ENCODE results near the gene GPR15. TPM values are rescaled to one million over a fixed set of nuclear protein-coding genes. Genes with fewer than 3 reads are reported as not detected.

The GPR15 gene
- total and polyA plus RNA-seq, 10 donors, result 0.30 to 11.9 (median 2.6) TPM; not detected in 1

- Histone ChIP-seq H3K27ac (no peak overlapping the region), H3K36me3 (peaks cover 3 to 97% (median 30%) of the 10 kb centered on the region in 6 donors), H3K4me1 (peaks cover 0 to 11% (median 0%) of the 10 kb centered on the region in 6 donors), H3K9me3 (no peaks in the 10 kb centered on the region), H3K4me3 (no peak overlapping the region), H3K27me3 (replicated peaks in 1 of 7) (no peaks in the 10 kb centered on the region)
- TF ChIP-seq POLR2AphosphoS5 (IDR thresholded peaks at IDR 0.05), result no peak
- TF ChIP-seq POLR2A (IDR thresholded peaks at IDR 0.05), result no peak
- no peak for TF ChIP-seq CTCF (IDR thresholded peaks at IDR 0.05 in 8 of 11, conservative IDR thresholded peaks at IDR 0.05 in 3 of 11)
- no peak for DNase-seq
- intact Hi-C loops (cut with DNase I; ENCODE audit: low total_unique reads), result no loop called here
- WGBS, 5 donors, result 79 to 98% (median 92%) methylated on average over 4 of the region's 4 CpGs
Observed at GRCh38 chr3:98583766-98584165, 52.0 kb downstream of the GPR15 start.

Small RNA genes lying within 50 kb of the gene (small RNA-seq; reads per million reads assigned to genes)
- 0 reads per million in 4 donors for gene RPL38P4

Other genes starting within 250 kb of the GPR15 start
- gene OR5H2, start 249.5 kb upstream of the GPR15 start, total RNA-seq, result not detected
- gene OR5H2, start 249.5 kb upstream of the GPR15 start, polyA plus RNA-seq, result not detected
- not detected for gene OR5K4, start 178.1 kb upstream of the GPR15 start, total RNA-seq
- not detected for gene OR5K4, start 178.1 kb upstream of the GPR15 start, polyA plus RNA-seq
- gene OR5K3, start 141.3 kb upstream of the GPR15 start, total RNA-seq, result not detected
- not detected for gene OR5K3, start 141.3 kb upstream of the GPR15 start, polyA plus RNA-seq
- not detected for gene OR5K1, start 68.8 kb upstream of the GPR15 start, total RNA-seq
- gene OR5K1, start 68.8 kb upstream of the GPR15 start, polyA plus RNA-seq, result not detected
- gene OR5K2, start 34.3 kb upstream of the GPR15 start, total RNA-seq, result not detected
- gene OR5K2, start 34.3 kb upstream of the GPR15 start, polyA plus RNA-seq, result not detected
- gene CLDND1, start 9.1 kb upstream of the GPR15 start, total RNA-seq, result 100 to 1,000 TPM in 5 of 7 donors, 10 to 100 TPM in 2; 84.0 to 174 (median 114) TPM
- gene CLDND1, start 9.1 kb upstream of the GPR15 start, polyA plus RNA-seq, result 10 to 100 TPM; 26.1 to 30.7 (median 28.2) TPM
- gene CPOX, start 61.6 kb downstream of the GPR15 start, total RNA-seq, result 10 to 100 TPM; 14.5 to 26.0 (median 18.8) TPM
- gene CPOX, start 61.6 kb downstream of the GPR15 start, polyA plus RNA-seq, result 10 to 100 TPM in 2 of 3 donors, 1 to 10 TPM in 1; 9.8 to 14.8 (median 14.0) TPM
- gene ST3GAL6, start 231.4 kb downstream of the GPR15 start, total RNA-seq, result 10 to 100 TPM in 3 of 7 donors, 1 to 10 TPM in 4; 6.9 to 16.8 (median 9.9) TPM
- 1 to 10 TPM; 2.5 to 7.2 (median 5.4) TPM for gene ST3GAL6, start 231.4 kb downstream of the GPR15 start, polyA plus RNA-seq

Measured in spleen (tissue), 11 donors.